T-helper 2 cell (primary cell): ENCODE results near the gene NRG3.
"Not testable (repeated sequence)": the region's sequence is repeated elsewhere in the genome, so short reads cannot be mapped to it uniquely, and the experiment has no call there.

Experiments used
- DNase-seq, 5 experiments: peaks; one replicate each; pipeline versions ENCODE4 v3.0.0 to v3.0.0-alpha.2; 2012 to 2022

The NRG3 gene

DNA sequence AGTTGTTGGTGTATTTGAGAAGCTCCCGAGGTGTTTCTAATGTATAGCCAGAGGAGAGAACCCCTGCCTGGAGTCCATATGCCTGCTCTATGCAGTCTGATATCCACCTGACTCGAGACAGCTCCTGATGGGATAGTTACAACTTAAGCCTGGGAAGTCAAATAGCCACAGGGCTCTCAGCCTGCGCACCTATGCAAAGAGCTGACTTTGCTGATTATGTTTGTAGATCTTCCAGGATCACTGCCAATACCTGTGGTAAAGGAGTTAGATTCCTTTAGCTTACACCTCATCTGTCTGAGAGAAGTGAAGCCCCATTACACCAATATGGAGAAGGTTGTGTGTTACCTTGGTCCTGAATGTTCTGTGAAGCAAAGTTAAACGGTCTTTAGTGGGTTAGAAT lies 1063.3 kb downstream of the NRG3 start:
- DNase-seq: no peak

DNA sequence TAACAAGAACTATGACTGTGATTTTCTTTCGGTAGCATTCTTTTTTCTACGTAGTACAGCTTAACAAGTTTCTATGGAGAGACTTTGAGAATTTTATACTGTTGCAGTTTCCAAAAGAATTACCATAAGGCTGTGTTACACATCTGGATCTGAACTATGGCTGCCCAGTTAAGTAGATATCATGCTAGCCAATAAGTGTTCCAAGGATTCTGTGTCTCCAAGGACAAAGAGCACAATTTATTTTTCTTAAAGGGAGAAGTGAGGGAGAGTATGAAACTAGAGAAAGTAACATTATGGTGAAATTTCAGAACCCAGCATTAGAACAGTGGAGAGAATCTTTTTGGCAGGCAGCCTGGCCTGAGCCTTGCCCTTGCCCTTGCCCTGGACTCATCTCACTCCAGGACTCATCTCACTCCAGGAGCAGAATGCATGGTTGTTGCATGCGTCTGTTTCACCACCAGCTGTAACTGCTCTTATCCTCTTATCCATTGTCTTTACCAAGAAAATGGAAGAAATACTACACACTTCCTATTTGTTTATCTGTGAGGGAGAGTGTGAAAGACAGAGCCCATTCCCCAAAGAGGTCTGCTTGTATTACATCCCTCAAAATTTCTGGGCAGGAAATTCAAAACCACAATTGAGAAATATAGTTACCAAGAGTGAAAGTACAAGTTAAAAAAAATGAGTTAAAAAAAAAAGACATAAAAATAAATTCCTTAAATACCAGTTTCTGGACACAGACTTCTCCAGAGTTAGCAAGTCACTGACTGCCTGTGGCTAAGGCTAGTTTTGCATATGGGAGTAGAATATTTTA lies 1067.5 kb downstream of the NRG3 start:
- no peak for DNase-seq

DNA sequence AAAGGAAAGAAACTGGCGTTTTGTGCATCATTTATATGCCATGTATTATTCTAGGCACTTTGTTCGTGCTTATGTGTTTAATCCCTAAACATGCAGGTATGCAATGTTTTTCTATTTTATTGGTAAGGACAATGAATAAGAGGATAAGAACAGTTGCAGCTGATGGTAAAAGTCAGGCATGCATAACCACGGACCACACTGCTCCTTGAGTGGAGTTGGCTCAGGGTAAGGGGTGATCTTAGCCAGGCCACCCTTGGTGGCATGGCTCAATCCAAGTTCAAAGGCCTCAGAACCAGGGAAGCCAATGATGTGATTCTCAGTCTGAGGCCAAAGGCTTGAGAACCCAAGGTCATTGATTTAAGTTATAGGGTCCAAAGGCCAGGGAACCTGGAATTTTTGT lies 1068.1 kb downstream of the NRG3 start:
- DNase-seq: no peak

DNA sequence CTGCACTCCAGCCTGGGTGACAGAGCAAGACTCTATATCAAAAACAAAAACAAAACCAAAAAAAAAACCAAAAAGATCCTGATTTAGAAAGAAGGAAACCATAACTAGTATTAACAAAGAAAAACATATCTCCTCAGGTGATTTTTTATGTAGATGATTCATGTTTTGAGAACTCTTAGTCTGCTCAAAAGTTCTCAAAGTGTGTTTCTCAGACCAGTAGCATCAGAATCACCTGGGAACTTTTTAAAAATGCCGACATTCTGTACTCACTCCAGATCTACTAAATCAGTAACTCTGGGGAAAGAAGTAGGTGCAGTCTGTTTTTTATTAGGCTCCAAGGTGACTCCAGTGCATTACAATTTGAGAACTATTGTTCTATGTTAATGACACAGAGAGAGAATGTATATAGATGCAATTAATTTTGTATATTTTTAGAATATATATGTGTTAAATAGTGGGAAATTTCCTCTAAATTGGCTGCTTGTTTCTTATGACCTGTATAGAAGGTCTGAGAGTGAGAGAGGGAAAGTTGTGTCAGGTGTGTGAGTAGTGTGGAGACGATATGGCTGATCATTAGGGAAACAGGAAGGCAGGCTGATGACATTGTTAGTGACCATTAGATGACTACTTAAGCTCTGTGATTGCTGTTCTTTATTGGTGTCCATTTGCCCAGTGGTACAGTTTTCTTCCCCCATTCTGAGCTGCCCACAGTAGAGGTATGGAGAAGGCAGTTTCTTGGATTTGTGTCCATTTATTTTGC lies 1075.0 kb downstream of the NRG3 start:
- no peak for DNase-seq

DNA sequence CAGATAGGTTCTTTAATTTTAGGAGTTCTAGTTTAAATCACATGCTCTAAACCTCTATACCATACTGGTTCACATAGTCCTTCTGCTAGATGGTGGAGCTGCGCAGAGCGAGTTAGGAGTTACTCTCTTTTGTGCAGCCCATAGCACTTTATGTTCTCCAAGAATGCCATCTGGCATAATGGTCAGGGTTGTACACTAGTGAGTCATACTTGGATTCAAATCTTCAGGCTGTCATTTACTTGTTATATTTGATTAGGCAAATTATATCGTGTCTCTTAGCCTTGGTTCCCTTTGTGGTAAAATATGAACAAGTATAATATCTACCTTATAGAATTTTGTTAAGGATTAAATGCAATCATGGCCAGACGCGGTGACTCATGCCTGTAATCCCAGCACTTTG lies 1078.3 kb downstream of the NRG3 start:
- DNase-seq: no peak

DNA sequence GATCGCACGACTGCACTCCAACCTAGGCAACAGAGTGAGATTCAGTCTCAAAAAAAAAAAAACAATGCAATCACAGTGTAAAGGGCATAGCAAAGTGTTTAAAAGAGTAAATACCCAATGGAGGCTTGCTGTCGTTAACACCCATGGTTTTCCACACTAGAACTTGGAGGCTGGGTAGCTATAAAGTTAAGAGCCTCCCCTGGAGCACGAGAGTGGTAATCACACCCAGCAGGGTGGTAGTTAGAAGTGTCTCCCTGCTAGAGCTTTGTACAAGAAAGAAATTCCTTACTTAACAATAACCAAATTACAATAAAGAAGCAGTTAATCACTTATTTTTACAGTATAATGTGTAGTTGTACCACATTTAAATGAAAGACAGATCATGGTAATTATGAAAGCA lies 1078.9 kb downstream of the NRG3 start:
- no peak for DNase-seq

DNA sequence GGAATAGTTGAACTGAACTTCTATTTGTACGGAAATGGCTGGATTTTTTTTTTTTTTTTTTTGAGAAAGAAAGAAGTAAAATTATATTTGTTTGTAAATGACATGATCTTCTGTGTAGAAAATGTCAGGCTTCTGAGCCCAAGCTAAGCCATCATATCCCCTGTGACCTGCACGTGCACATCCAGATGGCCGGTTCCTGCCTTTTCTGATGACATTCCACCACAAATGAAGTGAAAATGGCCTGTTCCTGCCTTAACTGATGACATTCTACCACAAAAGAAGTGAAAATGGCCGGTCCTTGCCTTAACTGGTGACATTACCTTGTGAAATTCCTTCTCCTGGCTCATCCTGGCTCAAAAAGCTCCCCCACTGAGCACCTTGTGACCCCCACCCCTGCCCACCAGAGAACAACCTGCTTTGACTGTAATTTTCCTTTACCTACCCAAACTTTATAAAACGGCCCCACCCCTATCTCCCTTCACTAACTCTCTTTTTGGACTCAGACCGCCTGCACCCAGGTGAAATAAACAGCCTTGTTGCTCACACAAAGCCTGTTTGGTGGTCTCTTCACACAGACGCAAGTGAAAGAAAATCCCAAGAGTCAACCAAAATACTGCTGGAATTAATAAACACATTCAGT lies 1085.5 kb downstream of the NRG3 start:
- DNase-seq: not testable (repeated sequence)

DNA sequence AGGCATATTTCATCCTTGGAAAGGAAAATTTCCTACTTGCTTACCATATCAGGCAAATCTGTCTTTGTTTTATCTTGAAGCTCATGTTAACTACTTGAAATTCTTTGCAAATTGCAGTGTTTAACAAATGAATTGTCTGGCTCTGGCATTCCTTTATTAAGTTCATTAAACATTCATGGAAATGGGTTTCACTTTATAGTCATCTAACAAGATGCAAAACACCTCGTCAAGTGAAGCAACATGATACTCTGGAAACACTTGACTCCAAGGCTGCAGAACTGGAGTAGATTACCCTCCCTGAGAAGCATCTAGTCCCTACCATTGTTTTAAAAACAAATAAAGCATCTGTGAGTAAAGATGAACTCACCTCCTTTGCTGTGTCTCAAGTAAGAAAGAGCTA lies 1086.9 kb downstream of the NRG3 start:
- no peak for DNase-seq

DNA sequence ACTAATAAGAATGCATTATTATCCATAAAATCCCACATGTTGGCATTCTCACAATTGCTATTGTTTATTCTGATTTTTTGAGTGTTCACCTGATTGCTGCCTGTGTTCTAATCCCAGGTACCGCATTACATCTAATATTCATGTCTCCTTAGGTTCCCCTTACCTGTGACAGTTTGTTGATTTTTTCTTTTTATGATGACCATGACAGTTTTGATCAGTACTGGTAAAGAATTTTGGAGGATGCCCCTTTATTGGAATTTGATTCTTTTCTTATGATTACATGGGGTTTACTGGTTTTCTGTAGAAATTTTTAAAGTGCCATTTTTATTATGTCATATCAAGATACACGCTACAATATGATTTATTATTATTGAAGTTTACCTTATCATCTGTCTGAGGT lies 1091.1 kb downstream of the NRG3 start:
- DNase-seq: no peak

DNA sequence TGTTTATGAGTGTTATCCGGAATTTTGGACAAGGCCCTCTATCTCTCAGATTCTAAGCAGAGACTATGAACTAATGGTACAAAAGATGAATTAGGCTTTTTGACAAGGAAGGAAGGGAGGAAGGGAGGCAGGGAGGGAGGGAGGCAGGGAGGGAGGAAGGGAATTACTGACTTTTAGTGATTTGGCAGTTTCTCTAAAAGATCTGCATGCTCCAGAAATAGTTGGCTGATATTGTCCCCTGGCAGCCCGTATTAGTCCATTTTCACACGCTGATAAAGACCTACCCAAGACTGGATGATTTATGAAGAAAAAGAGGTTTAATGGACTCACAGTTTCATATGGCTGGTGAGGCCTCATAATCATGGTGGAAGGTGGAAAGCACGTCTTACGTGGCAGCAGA lies 1093.5 kb downstream of the NRG3 start:
- DNase-seq: no peak

DNA sequence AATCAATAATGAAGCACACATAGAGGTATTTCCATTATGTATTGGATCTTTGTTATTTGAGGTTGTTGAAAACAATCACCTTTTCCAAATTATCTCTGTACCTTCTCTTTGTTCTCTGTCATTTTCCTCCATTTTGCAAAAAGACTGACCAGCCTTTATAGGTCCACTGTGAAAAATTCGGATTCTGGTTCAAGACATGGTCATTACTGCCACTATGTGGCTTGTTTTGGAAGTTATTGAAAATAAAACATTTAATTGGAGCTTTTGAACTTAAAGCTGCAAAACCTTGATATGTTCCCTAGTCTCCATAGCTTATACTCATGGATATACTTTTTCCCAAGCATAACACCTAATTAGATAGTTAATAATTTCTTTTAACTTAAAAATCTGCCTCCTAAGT lies 1094.4 kb downstream of the NRG3 start:
- no peak for DNase-seq

DNA sequence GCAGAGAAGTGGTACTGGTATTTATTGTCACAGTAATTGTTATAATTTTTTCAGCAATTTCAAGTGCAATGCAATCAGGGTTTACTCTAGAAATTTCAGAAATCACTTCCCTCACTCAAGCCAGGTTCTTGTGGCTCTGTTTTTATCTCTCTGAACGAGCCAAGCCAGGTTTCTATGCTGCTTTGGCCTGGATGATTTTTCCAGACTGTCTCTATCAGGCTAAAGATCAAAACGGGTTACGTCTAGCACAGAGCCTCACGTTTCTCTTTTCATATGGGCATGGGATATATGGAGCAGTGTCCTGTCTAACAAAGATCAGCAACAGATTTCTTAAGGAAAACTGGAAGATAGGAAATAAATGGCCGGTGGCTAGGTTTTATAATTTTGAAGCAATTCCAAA lies 1105.3 kb downstream of the NRG3 start:
- DNase-seq: no peak

DNA sequence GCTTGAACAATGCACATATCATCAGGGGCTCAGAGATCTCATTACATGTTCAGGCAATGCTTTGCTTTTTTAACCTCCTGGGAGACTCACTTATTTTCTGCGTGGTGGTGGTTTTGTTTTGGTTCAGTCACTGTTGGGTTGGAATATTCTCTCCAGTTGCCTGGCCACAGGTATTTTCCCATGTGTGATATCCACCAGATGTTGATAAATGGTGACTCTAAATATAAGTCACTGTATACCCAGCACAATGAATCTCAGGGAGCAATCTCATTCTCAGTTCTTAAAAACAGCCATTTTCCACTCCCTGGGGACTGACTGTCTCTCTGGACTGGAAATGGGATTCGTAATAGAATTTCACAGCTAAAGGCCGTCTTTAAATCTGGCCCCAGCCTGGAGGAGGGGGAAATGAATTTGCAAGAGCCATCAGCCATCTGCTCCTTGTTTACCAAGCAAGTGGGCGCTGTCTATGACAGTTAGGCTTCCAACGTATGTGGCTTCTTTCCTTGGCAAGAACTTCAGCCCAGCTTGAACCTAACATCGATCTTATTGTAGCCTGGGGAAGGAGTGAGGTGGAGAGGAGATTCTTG lies 1106.2 kb downstream of the NRG3 start:
- DNase-seq: no peak

DNA sequence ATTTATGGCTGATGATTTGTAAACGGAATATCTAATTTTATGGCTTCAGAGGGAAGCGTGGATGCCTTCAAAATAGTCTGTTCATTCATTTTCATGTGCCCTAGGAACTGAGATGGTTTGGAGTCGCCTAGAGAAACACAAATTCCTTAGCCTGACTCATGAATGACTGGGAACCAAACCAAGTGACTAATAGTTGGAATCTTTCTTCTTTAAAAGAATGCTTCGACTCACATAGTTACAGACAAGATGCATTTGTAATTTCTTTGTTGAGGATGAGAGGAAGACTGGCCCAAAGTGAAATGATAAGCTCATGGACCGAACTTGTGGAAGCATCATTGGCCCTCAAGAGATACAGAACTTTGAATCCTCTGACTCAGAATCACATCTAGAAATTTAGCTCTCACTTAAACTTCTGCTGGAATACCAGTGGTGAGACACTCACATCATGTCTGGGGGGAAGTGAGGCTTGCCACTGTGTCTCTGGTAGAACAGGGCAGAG lies 1107.2 kb downstream of the NRG3 start:
- no peak for DNase-seq

DNA sequence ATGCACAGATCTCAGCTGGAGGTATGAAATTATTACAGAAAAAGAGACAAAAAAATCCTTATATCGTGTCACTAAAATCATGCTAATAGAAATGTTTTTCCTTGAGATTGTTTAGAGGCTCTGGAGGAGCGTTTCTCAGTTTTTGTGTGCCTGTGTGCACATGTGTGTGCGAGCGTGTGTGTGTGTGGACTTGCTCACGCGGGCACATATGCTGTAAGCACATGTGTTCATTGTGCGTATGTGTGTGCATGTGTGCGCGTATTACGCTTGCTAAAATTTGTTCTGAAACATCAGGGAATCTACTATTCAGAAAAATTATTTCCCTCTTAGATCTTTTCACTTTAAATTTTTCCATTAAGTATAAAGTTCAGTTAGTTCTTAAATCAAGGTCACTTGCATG lies 1111.2 kb downstream of the NRG3 start:
- no peak for DNase-seq

DNA sequence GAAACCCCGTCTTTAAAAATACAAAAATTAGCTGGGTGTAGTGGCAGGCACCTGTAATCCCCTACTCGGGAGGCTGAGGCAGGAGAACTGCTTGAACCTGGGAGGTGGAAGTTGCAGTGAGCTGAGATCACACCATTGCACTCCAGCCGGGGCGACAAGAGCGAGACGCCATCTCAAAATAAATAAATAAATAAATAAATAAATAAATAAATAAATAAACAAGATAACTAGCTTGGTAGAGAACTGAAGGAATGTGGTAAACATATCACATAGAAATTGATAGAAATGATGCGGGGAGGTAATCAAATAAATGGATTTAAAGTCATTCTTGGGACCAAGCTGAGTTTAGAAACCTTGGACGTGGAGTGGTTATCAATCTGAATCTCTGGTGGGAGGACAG lies 1131.5 kb downstream of the NRG3 start:
- DNase-seq: not testable (repeated sequence)

DNA sequence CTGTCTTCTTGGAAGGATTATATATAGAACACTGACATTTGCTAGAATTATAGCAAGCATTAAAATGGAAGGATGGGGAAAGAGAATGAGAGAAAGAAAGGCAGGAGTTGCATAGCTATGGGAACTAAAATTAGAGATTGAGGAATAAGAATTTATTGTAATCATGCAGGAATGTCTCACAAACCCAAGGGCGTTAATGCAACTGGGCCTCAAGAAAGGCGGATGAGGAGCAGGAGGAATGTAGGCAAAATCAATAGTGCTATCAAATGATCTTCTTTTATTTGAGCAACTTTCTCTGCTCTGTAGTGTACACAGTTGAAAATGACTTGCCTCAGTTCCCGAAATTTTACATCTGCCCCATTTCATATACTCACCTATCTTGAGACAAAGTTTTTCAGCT lies 1132.5 kb downstream of the NRG3 start:
- no peak for DNase-seq

DNA sequence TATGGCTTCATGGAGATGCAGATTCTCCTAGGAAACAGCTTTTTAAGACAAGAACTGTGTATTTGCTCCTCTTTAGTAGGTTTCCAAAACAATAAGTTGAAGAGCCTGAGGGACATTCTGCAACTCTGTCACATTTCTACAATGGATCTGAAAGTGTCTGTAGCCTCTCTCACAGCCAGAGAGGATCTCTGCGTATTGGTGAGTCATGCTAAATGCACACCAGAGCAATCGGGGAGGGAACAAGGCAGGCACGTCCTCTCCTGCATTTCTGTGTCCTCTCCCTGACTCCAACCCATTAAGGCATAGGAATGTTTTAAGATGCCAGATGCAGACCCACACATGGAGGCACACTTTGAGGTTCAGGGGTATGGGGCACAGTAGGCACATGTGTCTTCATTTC lies 1137.9 kb downstream of the NRG3 start:
- no peak for DNase-seq

DNA sequence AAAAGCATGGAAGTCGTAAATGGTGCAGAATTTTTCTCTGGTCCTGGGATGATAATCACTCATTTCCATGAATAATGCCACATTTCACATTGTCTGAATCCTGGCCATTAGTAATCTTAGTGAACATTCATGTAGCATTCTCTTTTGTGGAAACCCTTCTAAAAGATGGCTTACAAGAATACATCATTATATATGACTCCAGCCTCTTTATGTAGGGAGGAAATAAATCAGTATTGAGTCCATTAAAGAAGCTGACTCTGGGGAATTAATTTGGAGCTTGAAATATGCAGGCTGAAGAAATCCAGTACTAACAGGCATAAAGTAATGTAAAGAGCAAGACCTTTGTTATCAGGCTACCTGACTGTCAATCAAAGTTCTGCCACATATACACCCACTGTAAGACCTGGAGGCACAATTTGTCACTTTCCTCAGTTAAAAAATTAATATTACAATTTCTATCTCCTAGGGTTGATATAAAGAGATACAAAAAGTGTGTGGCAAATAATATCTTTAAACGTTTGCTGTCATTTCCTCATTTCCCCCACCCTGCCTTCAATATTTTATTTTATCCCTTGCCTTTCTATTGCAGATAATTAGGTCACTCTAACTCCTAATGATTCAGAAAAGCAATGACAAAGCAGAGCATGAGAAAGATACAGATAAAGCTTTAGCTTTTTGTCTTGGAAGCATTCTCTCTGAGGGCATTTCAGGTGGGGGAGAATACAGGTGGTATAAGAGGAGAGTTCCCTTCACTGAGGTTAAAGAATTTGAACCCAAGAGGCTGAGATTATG lies 1142.3 kb downstream of the NRG3 start:
- no peak for DNase-seq

DNA sequence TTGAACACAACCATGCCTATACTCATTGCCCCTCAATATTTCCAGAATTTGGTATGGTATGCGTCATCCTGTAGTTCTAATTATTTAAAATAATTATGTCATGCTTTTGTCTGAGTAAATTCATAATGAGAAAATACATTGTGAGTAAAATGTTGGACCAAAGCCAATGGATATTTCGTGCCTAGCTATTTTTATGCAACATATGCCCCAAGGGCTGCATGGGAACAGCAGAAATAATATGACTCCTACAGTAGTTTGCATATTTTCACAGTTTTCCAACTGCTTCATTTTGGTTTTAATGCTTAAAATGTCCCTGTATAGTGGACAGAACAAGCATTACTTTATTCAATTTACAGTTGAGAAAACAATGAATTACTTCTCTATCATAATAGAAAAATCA lies 1148.7 kb downstream of the NRG3 start:
- no peak for DNase-seq
